ENCODE measurements around the gene AHSP.

DNA sequence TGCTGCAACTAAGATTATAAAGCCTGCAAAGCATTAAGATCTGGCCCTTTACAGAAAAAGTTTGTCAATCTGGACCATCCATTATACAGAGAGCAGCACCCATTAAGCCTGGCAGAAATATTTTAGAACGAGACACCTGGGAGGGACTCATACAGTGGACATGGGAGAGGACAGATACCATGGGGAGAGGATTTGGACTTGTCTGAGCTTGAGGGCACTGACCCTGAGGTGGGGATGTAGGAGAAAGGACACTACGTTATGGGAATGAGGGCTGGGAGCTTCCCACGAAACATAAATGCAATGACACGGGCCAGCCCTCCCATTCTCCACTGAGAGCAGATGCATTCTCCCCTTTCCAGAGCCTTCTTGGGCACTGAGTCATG, 25.7 kb upstream of the AHSP start:
- TF ChIP-seq CTCF (conservative IDR thresholded peaks at IDR 0.05; ENCODE audit: low read depth, low read length) (no peak), RCOR1 (IDR thresholded peaks at IDR 0.05; ENCODE audit: insufficient replicate concordance, low read length) (no peak), MXI1 (IDR thresholded peaks at IDR 0.05; ENCODE audit: borderline replicate concordance, low read depth, low read length) (no peak), NFE2L2 (IDR thresholded peaks at IDR 0.05; ENCODE audit: low read depth, low read length) (no peak), MAZ (IDR thresholded peaks at IDR 0.05; ENCODE audit: borderline replicate concordance, low read depth, low read length) (no peak), SMC3 (IDR thresholded peaks at IDR 0.05; ENCODE audit: low read depth, low read length) (no peak), FOS (IDR thresholded peaks at IDR 0.05; ENCODE audit: low read depth, low read length) (no peak), CHD1 (IDR thresholded peaks at IDR 0.05; ENCODE audit: low read depth, low read length) (no peak), POLR2A (IDR thresholded peaks at IDR 0.05; ENCODE audit: low read depth, low read length) (no peak), CEBPB (IDR thresholded peaks at IDR 0.05; ENCODE audit: low read depth, low read length) (no peak), BHLHE40 (IDR thresholded peaks at IDR 0.05; ENCODE audit: low read depth, low read length) (no peak), RAD21 (IDR thresholded peaks at IDR 0.05; ENCODE audit: low read length) (no peak)
- TF ChIP-seq, protein P1, sequence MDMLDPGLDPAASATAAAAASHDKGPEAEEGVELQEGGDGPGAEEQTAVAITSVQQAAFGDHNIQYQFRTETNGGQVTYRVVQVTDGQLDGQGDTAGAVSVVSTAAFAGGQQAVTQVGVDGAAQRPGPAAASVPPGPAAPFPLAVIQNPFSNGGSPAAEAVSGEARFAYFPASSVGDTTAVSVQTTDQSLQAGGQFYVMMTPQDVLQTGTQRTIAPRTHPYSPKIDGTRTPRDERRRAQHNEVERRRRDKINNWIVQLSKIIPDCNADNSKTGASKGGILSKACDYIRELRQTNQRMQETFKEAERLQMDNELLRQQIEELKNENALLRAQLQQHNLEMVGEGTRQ (IDR thresholded peaks at IDR 0.05; ENCODE audit: low read depth, low read length), result no peak
